ENCODE data around the gene SLCO2B1.
"Not testable (repeated sequence)": the region's sequence is repeated elsewhere in the genome, so short reads cannot be mapped to it uniquely, and the experiment has no call there.

SLCO2B1 gene

GRCh38 chr11:75150879-75151278, at the start of gene SLCO2B1:
Gene SLCO2B1, plus strand, starts transcription at chr11:75151107. Its CDS starts 275 bp downstream, at chr11:75151382.
- DNase-seq (no peak), ATAC-seq (replicated peaks) (no peak)
- Mint-ChIP-seq H3K9me3 (no peaks in the 10 kb centered on the region), H3K4me1 (peaks cover 4 to 5% of the 10 kb centered on the region in 2 donors), H3K4me3 (no peak within 1 kb of the TSS), H3K27ac (no peak within 1 kb of the TSS), H3K36me3 (no peaks in the 10 kb centered on the region), H3K27me3 (peaks cover 15 to 28% of the 10 kb centered on the region in 2 donors)

GRCh38 chr11:75101424-75102128, 49.3 kb upstream of the SLCO2B1 start:
- ATAC-seq (replicated peaks) (no peak), DNase-seq (no peak)
- peaks cover 0 to 5% of the 10 kb centered on the region in 2 donors for H3K9me3 Mint-ChIP-seq
- H3K36me3 Mint-ChIP-seq, result no peaks in the 10 kb centered on the region
- no peak overlapping the region for H3K4me3 Mint-ChIP-seq
- peaks cover 13 to 21% of the 10 kb centered on the region in 2 donors for H3K4me1 Mint-ChIP-seq
- H3K27me3 Mint-ChIP-seq, result peaks cover 32 to 49% of the 10 kb centered on the region in 2 donors
- no peak overlapping the region for H3K27ac Mint-ChIP-seq

- no peak overlapping the region for H3K4me3 Mint-ChIP-seq
- peaks cover 13 to 21% of the 10 kb centered on the region in 2 donors for H3K4me1 Mint-ChIP-seq
- H3K27ac Mint-ChIP-seq, result no peak overlapping the region
- ATAC-seq (replicated peaks), result no peak
- no peak for DNase-seq
- no peaks in the 10 kb centered on the region for H3K36me3 Mint-ChIP-seq
- peaks cover 0 to 5% of the 10 kb centered on the region in 2 donors for H3K9me3 Mint-ChIP-seq
- H3K27me3 Mint-ChIP-seq, result peaks cover 31 to 46% of the 10 kb centered on the region in 2 donors
These were observed 47.4 kb upstream of the SLCO2B1 start for GRCh38 chr11:75103380-75104026.

- ATAC-seq (replicated peaks) (no peak), DNase-seq (no peak)
- peaks cover 9 to 17% of the 10 kb centered on the region in 2 donors for H3K4me1 Mint-ChIP-seq
- H3K27me3 Mint-ChIP-seq, result peaks cover 30 to 45% of the 10 kb centered on the region in 2 donors
- H3K36me3 Mint-ChIP-seq, result no peaks in the 10 kb centered on the region
- no peak overlapping the region for H3K27ac Mint-ChIP-seq
- H3K9me3 Mint-ChIP-seq, result peaks cover 3 to 5% of the 10 kb centered on the region in 2 donors
- no peak overlapping the region for H3K4me3 Mint-ChIP-seq
These were observed 45.4 kb upstream of the SLCO2B1 start for GRCh38 chr11:75105462-75105925.

- H3K36me3 Mint-ChIP-seq; ATAC-seq (replicated peaks); H3K9me3 Mint-ChIP-seq; H3K27ac Mint-ChIP-seq; H3K4me3 Mint-ChIP-seq; DNase-seq: not testable (repeated sequence)
- Mint-ChIP-seq H3K27me3 (peaks cover 26 to 44% of the 10 kb centered on the region in 2 donors), H3K4me1 (peaks cover 6 to 13% of the 10 kb centered on the region in 2 donors)
These were observed 44.8 kb upstream of the SLCO2B1 start for GRCh38 chr11:75105967-75106681.

- Mint-ChIP-seq H3K4me1 (peaks cover 3 to 6% of the 10 kb centered on the region in 2 donors), H3K27me3 (peaks cover 23 to 37% of the 10 kb centered on the region in 2 donors), H3K4me3 (no peak overlapping the region), H3K27ac (no peak overlapping the region), H3K9me3 (peaks cover 11 to 15% of the 10 kb centered on the region in 2 donors), H3K36me3 (no peaks in the 10 kb centered on the region)
- DNase-seq (no peak), ATAC-seq (replicated peaks) (no peak)
These were observed 43.7 kb upstream of the SLCO2B1 start for GRCh38 chr11:75107187-75107586.

- DNase-seq (no peak), ATAC-seq (replicated peaks) (no peak)
- Mint-ChIP-seq H3K4me3 (no peak overlapping the region), H3K27ac (no peak overlapping the region), H3K27me3 (peaks cover 32 to 39% of the 10 kb centered on the region in 2 donors), H3K9me3 (peaks cover 32 to 45% of the 10 kb centered on the region in 2 donors), H3K4me1 (no peaks in the 10 kb centered on the region), H3K36me3 (peaks cover 4 to 10% of the 10 kb centered on the region in 2 donors)
These were observed 38.7 kb upstream of the SLCO2B1 start for GRCh38 chr11:75112200-75112599.

GRCh38 chr11:75113030-75113429, 37.9 kb upstream of the SLCO2B1 start:
- DNase-seq, result no peak
- peaks cover 32 to 39% of the 10 kb centered on the region in 2 donors for H3K27me3 Mint-ChIP-seq
- no peak overlapping the region for H3K4me3 Mint-ChIP-seq
- H3K36me3 Mint-ChIP-seq, result peaks cover 4 to 10% of the 10 kb centered on the region in 2 donors
- ATAC-seq (replicated peaks), result no peak
- peaks cover 33 to 45% of the 10 kb centered on the region in 2 donors for H3K9me3 Mint-ChIP-seq
- no peaks in the 10 kb centered on the region for H3K4me1 Mint-ChIP-seq
- no peak overlapping the region for H3K27ac Mint-ChIP-seq

GRCh38 chr11:75114465-75114864, 36.4 kb upstream of the SLCO2B1 start:
- no peak for DNase-seq
- Mint-ChIP-seq H3K27ac (no peak overlapping the region), H3K4me3 (no peak overlapping the region), H3K27me3 (peaks cover 38 to 39% of the 10 kb centered on the region in 2 donors), H3K36me3 (peaks cover 4 to 10% of the 10 kb centered on the region in 2 donors), H3K9me3 (peaks cover 37 to 45% of the 10 kb centered on the region in 2 donors), H3K4me1 (no peaks in the 10 kb centered on the region)
- ATAC-seq (replicated peaks), result no peak

GRCh38 chr11:75118577-75118976, 32.3 kb upstream of the SLCO2B1 start:
- Mint-ChIP-seq H3K9me3 (peaks cover 20 to 24% of the 10 kb centered on the region in 2 donors), H3K36me3 (peaks cover 4 to 10% of the 10 kb centered on the region in 2 donors), H3K4me3 (no peak overlapping the region), H3K4me1 (no peaks in the 10 kb centered on the region), H3K27me3 (peaks cover 34 to 41% of the 10 kb centered on the region in 2 donors), H3K27ac (no peak overlapping the region)
- no peak for ATAC-seq (replicated peaks)
- DNase-seq, result no peak

GRCh38 chr11:75126564-75126963, 24.3 kb upstream of the SLCO2B1 start:
- DNase-seq, result no peak
- Mint-ChIP-seq H3K36me3 (no peaks in the 10 kb centered on the region), H3K4me3 (no peak overlapping the region), H3K27ac (no peak overlapping the region), H3K27me3 (peaks cover 21 to 26% of the 10 kb centered on the region in 2 donors), H3K9me3 (peaks cover 0 to 2% of the 10 kb centered on the region in 2 donors), H3K4me1 (no peaks in the 10 kb centered on the region)
- ATAC-seq (replicated peaks), result no peak

GRCh38 chr11:75132080-75132479, 18.8 kb upstream of the SLCO2B1 start:
- ATAC-seq (replicated peaks) (no peak), DNase-seq (no peak)
- H3K4me1 Mint-ChIP-seq, result no peaks in the 10 kb centered on the region
- H3K4me3 Mint-ChIP-seq, result no peak overlapping the region
- no peaks in the 10 kb centered on the region for H3K36me3 Mint-ChIP-seq
- H3K9me3 Mint-ChIP-seq, result no peaks in the 10 kb centered on the region
- peaks cover 35 to 44% of the 10 kb centered on the region in 2 donors for H3K27me3 Mint-ChIP-seq
- H3K27ac Mint-ChIP-seq, result no peak overlapping the region

GRCh38 chr11:75133976-75134375, 16.9 kb upstream of the SLCO2B1 start:
- ATAC-seq (replicated peaks) (no peak), DNase-seq (no peak)
- Mint-ChIP-seq H3K4me1 (no peaks in the 10 kb centered on the region), H3K27ac (no peak overlapping the region), H3K36me3 (no peaks in the 10 kb centered on the region), H3K9me3 (no peaks in the 10 kb centered on the region), H3K4me3 (no peak overlapping the region), H3K27me3 (peaks cover 43 to 48% of the 10 kb centered on the region in 2 donors)

- Mint-ChIP-seq H3K27me3 (peaks cover 45 to 47% of the 10 kb centered on the region in 2 donors), H3K4me1 (no peaks in the 10 kb centered on the region), H3K27ac (no peak overlapping the region), H3K36me3 (no peaks in the 10 kb centered on the region), H3K4me3 (no peak overlapping the region), H3K9me3 (no peaks in the 10 kb centered on the region)
- no peak for DNase-seq
- ATAC-seq (replicated peaks), result no peak
These were observed 15.8 kb upstream of the SLCO2B1 start for GRCh38 chr11:75135021-75135650.
